ENCODE data around the gene AGMO. TPM values are rescaled to one million over a fixed set of nuclear protein-coding genes. Genes with fewer than 3 reads are reported as not detected.
"Not testable (repeated sequence)": the region's sequence is repeated elsewhere in the genome, so short reads cannot be mapped to it uniquely, and the experiment has no call there.

Gene AGMO
- total and polyA plus RNA-seq, 2 experiments from 2014 or later = 6.5 to 7.3 TPM

GRCh38 chr7:15555381-15555859 lies 6.4 kb downstream of the AGMO start:
- H2AFZ ChIP-seq = no peak overlapping the region
- 45% methylated on average over 4 of the region's 4 CpGs for WGBS (ENCODE audit: low lambda C conversion rate, missing lambda C conversion rate)

GRCh38 chr7:15554744-15555143 lies 7.1 kb downstream of the AGMO start:
- TF ChIP-seq EZH2phosphoT487 (IDR thresholded peaks at IDR 0.05; ENCODE audit: low read depth, severe bottlenecking, unreplicated experiment) (no peak), EZH2 (IDR thresholded peaks at IDR 0.05; ENCODE audit: borderline replicate concordance) (no peak), CTCF (IDR thresholded peaks at IDR 0.05; ENCODE audit: poor library complexity) (no peak)
- Histone ChIP-seq H3K79me2 (no peaks in the 10 kb centered on the region), H4K20me1 (ENCODE audit: insufficient read depth, poor library complexity, severe bottlenecking) (no peaks in the 10 kb centered on the region), H3K27ac (no peak overlapping the region), H3K36me3 (replicated peaks; ENCODE audit: insufficient read depth, low read depth) (no peaks in the 10 kb centered on the region), H3K27me3 (no peaks in the 10 kb centered on the region), H2AFZ (no peak overlapping the region), H3K4me3 (no peak overlapping the region), H3K9me3 (ENCODE audit: low read depth) (no peaks in the 10 kb centered on the region), H3K4me2 (no peak overlapping the region), H3K4me1 (ENCODE audit: insufficient read depth) (peaks cover 15% of the 10 kb centered on the region), H3K9me2 (replicated peaks; ENCODE audit: insufficient read depth) (no peaks in the 10 kb centered on the region)
- DNase-seq (ENCODE audit: low spot score) = no peak
- WGBS (ENCODE audit: low lambda C conversion rate, missing lambda C conversion rate) = 84% methylated on average over 3 of the region's 3 CpGs

More at GRCh38 chr7:15555381-15555859, 6.4 kb downstream of the AGMO start:
- Histone ChIP-seq H3K4me3 (no peak overlapping the region), H3K36me3 (replicated peaks; ENCODE audit: insufficient read depth, low read depth) (no peaks in the 10 kb centered on the region), H3K27me3 (no peaks in the 10 kb centered on the region), H3K4me2 (no peak overlapping the region), H3K79me2 (no peaks in the 10 kb centered on the region), H3K27ac (no peak overlapping the region), H3K9me2 (replicated peaks; ENCODE audit: insufficient read depth) (no peaks in the 10 kb centered on the region), H3K4me1 (ENCODE audit: insufficient read depth) (peaks cover 15% of the 10 kb centered on the region), H3K9me3 (ENCODE audit: low read depth) (no peaks in the 10 kb centered on the region), H4K20me1 (ENCODE audit: insufficient read depth, poor library complexity, severe bottlenecking) (no peaks in the 10 kb centered on the region)
- DNase-seq (ENCODE audit: low spot score) = peak; percentile 20
- no peak for TF ChIP-seq EZH2phosphoT487 (IDR thresholded peaks at IDR 0.05; ENCODE audit: low read depth, severe bottlenecking, unreplicated experiment)
- TF ChIP-seq CTCF (IDR thresholded peaks at IDR 0.05; ENCODE audit: poor library complexity) = peak; percentile 42
- TF ChIP-seq EZH2 (IDR thresholded peaks at IDR 0.05; ENCODE audit: borderline replicate concordance) = no peak

- no peak for TF ChIP-seq CTCF (IDR thresholded peaks at IDR 0.05; ENCODE audit: poor library complexity)
- TF ChIP-seq EZH2 (IDR thresholded peaks at IDR 0.05; ENCODE audit: borderline replicate concordance) = no peak
- TF ChIP-seq EZH2phosphoT487 (IDR thresholded peaks at IDR 0.05; ENCODE audit: low read depth, severe bottlenecking, unreplicated experiment) = no peak
- Histone ChIP-seq H2AFZ (no peak overlapping the region), H3K4me2 (no peak overlapping the region)
These were observed 7.7 kb downstream of the AGMO start for GRCh38 chr7:15554081-15554480.

GRCh38 chr7:15547320-15547719 lies 14.5 kb downstream of the AGMO start:
- not testable (repeated sequence) for H3K9me3 ChIP-seq (ENCODE audit: low read depth); H3K79me2 ChIP-seq; H3K9me2 ChIP-seq (replicated peaks; ENCODE audit: insufficient read depth); H3K4me1 ChIP-seq (ENCODE audit: insufficient read depth); H3K27ac ChIP-seq; H3K27me3 ChIP-seq; DNase-seq (ENCODE audit: low spot score); H4K20me1 ChIP-seq (ENCODE audit: insufficient read depth, poor library complexity, severe bottlenecking); H3K4me3 ChIP-seq; H3K36me3 ChIP-seq (replicated peaks; ENCODE audit: insufficient read depth, low read depth)
- H2AFZ ChIP-seq = peak overlapping the region; percentile 43
- H3K4me2 ChIP-seq = peak overlapping the region; percentile 62
- WGBS (ENCODE audit: low lambda C conversion rate, missing lambda C conversion rate) = 43% methylated on average over 22 of the region's 29 CpGs

More at GRCh38 chr7:15554081-15554480, 7.7 kb downstream of the AGMO start:
- no peak for DNase-seq (ENCODE audit: low spot score)
- Histone ChIP-seq H3K27ac (no peak overlapping the region), H3K9me3 (ENCODE audit: low read depth) (no peaks in the 10 kb centered on the region), H3K79me2 (no peaks in the 10 kb centered on the region), H3K27me3 (no peaks in the 10 kb centered on the region), H3K36me3 (replicated peaks; ENCODE audit: insufficient read depth, low read depth) (no peaks in the 10 kb centered on the region), H3K4me1 (ENCODE audit: insufficient read depth) (peaks cover 15% of the 10 kb centered on the region), H3K4me3 (no peak overlapping the region), H4K20me1 (ENCODE audit: insufficient read depth, poor library complexity, severe bottlenecking) (no peaks in the 10 kb centered on the region), H3K9me2 (replicated peaks; ENCODE audit: insufficient read depth) (no peaks in the 10 kb centered on the region)
- WGBS (ENCODE audit: low lambda C conversion rate, missing lambda C conversion rate) = 67% methylated on average over 1 of the region's 1 CpG

Data from hepatocyte (in vitro differentiated cells).